Measurements from ENCODE around the gene CCM2L. TPM values are rescaled to one million over a fixed set of nuclear protein-coding genes. Genes with fewer than 3 reads are reported as not detected.
A peak's percentile ranks its signal among the peaks of the same experiment; 100 is the strongest.

CCM2L gene
- total and polyA plus RNA-seq, 2 of the 4 experiments (the other 2 are of a cell fraction): not detected

DNA sequence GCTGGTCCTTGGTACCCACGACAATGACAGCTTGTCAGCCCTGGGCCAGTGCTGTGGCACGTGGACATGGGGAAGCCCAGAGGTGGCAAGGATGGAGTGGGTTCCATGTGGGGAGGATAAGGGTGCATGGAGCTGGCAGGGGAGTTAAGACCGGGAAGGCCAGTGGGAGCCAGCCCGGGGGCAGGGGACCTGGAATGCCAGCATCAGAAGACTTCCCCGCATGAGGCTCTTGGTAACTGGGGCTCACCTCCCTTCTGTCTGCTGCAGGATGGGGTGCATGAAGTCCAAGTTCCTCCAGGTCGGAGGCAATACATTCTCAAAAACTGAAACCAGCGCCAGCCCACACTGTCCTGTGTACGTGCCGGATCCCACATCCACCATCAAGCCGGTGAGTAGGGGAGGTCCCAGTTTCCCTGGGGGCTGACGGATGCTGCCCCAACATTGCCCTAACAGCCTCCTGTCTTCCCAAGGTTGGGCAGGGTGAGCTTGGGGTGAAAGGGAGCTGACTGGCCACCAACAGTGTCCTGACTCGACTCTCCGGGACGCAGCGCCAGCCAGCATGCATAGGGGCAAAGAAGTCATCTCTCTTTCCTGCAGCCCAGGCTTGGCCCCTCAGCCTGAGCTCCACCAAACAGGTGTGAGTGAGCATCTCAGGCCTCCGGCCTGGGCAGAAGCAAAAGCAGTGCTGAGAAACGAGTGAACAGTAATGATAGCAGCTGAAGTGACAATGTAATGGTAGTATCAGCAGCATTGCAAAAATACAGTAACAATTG lies 61.3 kb downstream of the CCM2L start:
- ChIA-PET POLR2A (ENCODE audit: unreplicated experiment) (no interaction called here), CTCF (interaction anchor here (1.1 kb wide), 1 partner anchor 8 kb away, joined by 3 read pairs; no protein-coding TSS in a partner anchor)
- no peak for DNase-seq
- H3K4ac ChIP-seq (ENCODE audit: low read depth, low read length): peak overlapping the region; percentile 13; the same call in 1 of the 2 replicates
- peaks cover 15% of the 10 kb centered on the region for H3K9me1 ChIP-seq (ENCODE audit: insufficient read depth, low read length)
- dilution Hi-C loops (cut with HindIII; ENCODE audit: low sequenced_read_pairs, unreplicated experiment) (no loop called here), in situ Hi-C loops (cut with MboI; ENCODE audit: low sequenced_read_pairs) (no loop called here), intact Hi-C loops (cut with micrococcal nuclease) (no loop called here)
- no peak overlapping the region for H3K9ac ChIP-seq (ENCODE audit: low read depth, low read length)
- no peak overlapping the region for H3K27ac ChIP-seq (ENCODE audit: insufficient read depth, low read length)
- H4K91ac ChIP-seq (ENCODE audit: insufficient read depth, low read depth, low read length): no peak overlapping the region; the same call in 1 of the 2 replicates
- H2AK5ac ChIP-seq (ENCODE audit: low read depth, low read length): no peak overlapping the region
- no peak overlapping the region for H3K18ac ChIP-seq (ENCODE audit: low read depth, low read length)
- H2BK15ac ChIP-seq (ENCODE audit: low read depth, low read length): no peak overlapping the region
- H2AK9ac ChIP-seq (replicated peaks; ENCODE audit: low read depth, low read length, poor library complexity): no peak overlapping the region
- H3K56ac ChIP-seq (ENCODE audit: extremely low read depth, insufficient read depth, low read length): no peak overlapping the region
- no peak overlapping the region for H3K23ac ChIP-seq (ENCODE audit: low read depth, low read length)
- H3K14ac ChIP-seq (replicated peaks; ENCODE audit: low read depth, low read length): no peak overlapping the region
- peaks cover 25% of the 10 kb centered on the region for H3K27me3 ChIP-seq (ENCODE audit: control insufficient read depth, insufficient read depth, low read length)
- H4K5ac ChIP-seq (ENCODE audit: low read depth, low read length): no peak overlapping the region
- peaks cover 10% of the 10 kb centered on the region for H3K4me1 ChIP-seq (ENCODE audit: control insufficient read depth, insufficient read depth, low read length)
- peaks cover 9% of the 10 kb centered on the region; the same call in 1 of the 2 replicates for H4K20me1 ChIP-seq (ENCODE audit: insufficient read depth, low read length)
- no peak overlapping the region for H3K4me3 ChIP-seq (ENCODE audit: insufficient read depth, low read depth, low read length)
- H2AFZ ChIP-seq (replicated peaks; ENCODE audit: low read length, poor library complexity): peak overlapping the region; percentile 70
- no peak overlapping the region for H3K4me2 ChIP-seq (ENCODE audit: low read depth, low read length)
- TF ChIP-seq MAFK (IDR thresholded peaks at IDR 0.05; ENCODE audit: low read depth, low read length) (no peak), BHLHE40 (IDR thresholded peaks at IDR 0.05; ENCODE audit: low read depth, low read length) (no peak), RCOR1 (IDR thresholded peaks at IDR 0.05; ENCODE audit: insufficient replicate concordance, low read length) (no peak)
- H3K9me3 ChIP-seq (ENCODE audit: control insufficient read depth, insufficient read depth, low read length): no peaks in the 10 kb centered on the region
- BruUV-seq (replicated peaks): no TSS peak
- no peak for ATAC-seq (ENCODE audit: low read depth)
- no peak overlapping the region for H4K8ac ChIP-seq (ENCODE audit: low read depth in 2 of 2, low read length in 2 of 2)
- H2BK120ac ChIP-seq (ENCODE audit: low read depth, low read length): peak overlapping the region; percentile 17; the same call in 1 of the 2 replicates
- no peaks in the 10 kb centered on the region for H3K79me1 ChIP-seq (ENCODE audit: low read depth in 1 of 2, low read length in 2 of 2)
- no peaks in the 10 kb centered on the region for H3K36me3 ChIP-seq (ENCODE audit: control insufficient read depth, insufficient read depth, low read length)
- H2BK5ac ChIP-seq (ENCODE audit: low read depth, low read length, poor library complexity, severe bottlenecking): no peak overlapping the region
- 76% methylated on average over 5 of the region's 17 CpGs; no CpG with 5 or more reads in 1 of the 2 experiments for WGBS, 2 experiments (ENCODE audit: extremely low coverage in 2 of 2, insufficient read length in 1 of 2)
- H2BK20ac ChIP-seq (ENCODE audit: low read depth, low read length): no peak overlapping the region
